ES-I3 (cell line): Measurements from ENCODE around the gene PPFIA4.

Experiments
- H3K36me3 ChIP-seq: 2 replicates; pipeline ENCODE4 v1.6.1; 2013; ENCODE audit warnings: mild to moderate bottlenecking, low read length, control low read depth, moderate library complexity; ENCODE audit not compliant: insufficient read depth
- H3K4me1 ChIP-seq: 2 replicates; pipeline ENCODE4 v1.6.1; 2013; ENCODE audit warnings: mild to moderate bottlenecking, control low read depth, low read length; ENCODE audit not compliant: insufficient read depth
- H3K9ac ChIP-seq: 2 replicates; pipeline ENCODE4 v1.6.1; 2013; ENCODE audit warnings: low read depth, mild to moderate bottlenecking, low read length, moderate library complexity
- H3K9me3 ChIP-seq: 2 replicates; pipeline ENCODE4 v1.6.1; 2013; ENCODE audit warnings: mild to moderate bottlenecking, low read length, moderate library complexity; ENCODE audit not compliant: control insufficient read depth, insufficient read depth

The PPFIA4 gene

GRCh38 chr1:203082571-203083462 is 56.5 kb downstream of the PPFIA4 start:
- Histone ChIP-seq H3K9me3 (no peaks in the 10 kb centered on the region), H3K9ac (no peak overlapping the region), H3K36me3 (no peaks in the 10 kb centered on the region), H3K4me1 (peaks cover 9% of the 10 kb centered on the region)

- Histone ChIP-seq H3K9me3 (no peaks in the 10 kb centered on the region), H3K4me1 (peaks cover 9% of the 10 kb centered on the region), H3K9ac (no peak overlapping the region), H3K36me3 (no peaks in the 10 kb centered on the region)
Measured at GRCh38 chr1:203083463-203083921, 57.2 kb downstream of the PPFIA4 start.

DNA sequence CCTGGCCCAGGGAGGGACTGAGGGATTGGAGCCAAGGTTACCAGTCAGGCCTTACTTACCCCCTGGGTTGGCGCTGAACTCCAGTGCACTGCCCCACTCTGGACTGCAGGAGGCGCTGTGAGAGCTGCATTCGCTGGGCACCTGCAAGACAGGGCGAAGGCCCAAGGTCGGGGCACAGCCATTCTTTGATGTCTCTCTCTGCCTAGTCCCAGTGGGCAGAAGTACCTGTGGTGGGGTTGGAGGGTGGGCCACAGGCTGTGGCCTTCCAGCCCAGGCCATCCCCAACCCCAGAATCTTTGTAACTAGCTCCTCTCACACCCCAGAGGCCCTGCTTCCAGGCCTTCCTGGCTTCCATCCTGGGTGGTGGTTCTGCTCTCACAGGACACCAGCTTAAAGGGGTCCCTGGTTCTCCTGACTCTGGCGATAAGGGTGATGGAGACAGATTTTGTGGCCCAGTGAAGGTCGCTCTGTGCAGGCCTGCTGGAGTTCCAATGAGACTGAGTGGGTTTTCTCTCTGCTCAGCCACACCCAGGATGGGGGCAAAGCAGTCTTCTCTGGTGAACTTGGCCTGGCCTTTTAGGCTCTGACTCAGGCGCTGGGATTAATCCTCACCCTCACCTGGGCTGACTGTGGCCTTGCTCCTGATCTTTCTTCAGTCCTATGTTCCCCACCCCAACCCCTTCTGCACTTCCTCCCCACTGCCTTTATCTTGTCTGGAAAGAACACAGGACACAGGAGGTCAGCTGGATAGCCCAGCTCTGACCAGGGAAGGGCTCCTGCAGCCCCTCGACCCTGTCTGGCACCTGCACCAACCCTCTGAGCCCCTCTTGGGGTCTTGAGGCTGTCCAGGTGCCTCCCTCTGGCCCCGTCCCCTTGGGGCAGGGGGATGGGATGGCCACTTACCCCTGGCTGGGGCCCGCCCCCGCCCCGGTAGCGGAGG is 58.6 kb downstream of the PPFIA4 start:
- Histone ChIP-seq H3K36me3 (no peaks in the 10 kb centered on the region), H3K9ac (no peak overlapping the region), H3K9me3 (no peaks in the 10 kb centered on the region), H3K4me1 (peaks cover 9% of the 10 kb centered on the region)

GRCh38 chr1:203085528-203086406 is 59.5 kb downstream of the PPFIA4 start, which contains the start of gene MYOG:
MYOG (minus strand) TSS chr1:203086012; CDS start chr1:203085961, 51 bp downstream.
- Histone ChIP-seq H3K4me1 (peaks cover 9% of the 10 kb centered on the region), H3K9me3 (no peaks in the 10 kb centered on the region), H3K9ac (no peak within 1 kb of the TSS), H3K36me3 (no peaks in the 10 kb centered on the region)

DNA sequence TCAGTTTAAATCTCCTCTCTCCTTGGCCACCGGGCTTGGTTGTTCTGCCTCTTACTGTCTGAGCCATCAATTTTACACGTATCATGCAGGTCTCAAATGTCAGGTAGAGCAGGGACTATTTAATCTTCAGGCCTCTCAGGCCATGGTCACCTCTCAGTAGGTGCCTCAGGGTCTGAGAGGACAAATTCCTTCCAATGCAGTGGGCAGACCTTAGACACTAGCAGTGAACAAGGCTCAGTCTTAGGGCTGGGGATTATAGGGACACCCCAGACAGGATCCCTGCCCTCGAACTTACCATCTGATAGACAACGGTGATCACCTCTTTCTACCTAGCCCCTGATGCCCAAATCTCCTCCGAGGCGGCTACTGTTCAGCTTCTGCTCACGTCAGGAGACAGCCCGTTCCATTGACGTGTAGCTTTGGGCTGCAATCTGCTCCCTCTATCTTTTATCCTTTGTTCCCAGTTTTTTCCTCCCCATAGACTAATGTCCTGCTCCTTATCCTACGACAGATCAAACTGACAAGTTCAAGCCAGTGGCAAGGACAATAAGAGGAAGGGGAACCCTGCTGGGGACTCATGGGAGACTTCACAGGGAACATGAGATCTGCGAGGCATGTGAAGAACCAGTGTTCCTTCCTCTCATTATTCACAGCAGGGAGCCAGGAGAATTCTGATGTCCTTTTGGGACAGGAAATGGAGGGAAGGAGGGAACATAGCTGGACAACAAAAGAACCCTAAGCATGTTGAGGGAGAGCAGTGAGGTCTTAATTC is 60.9 kb downstream of the PPFIA4 start:
- H3K4me1 ChIP-seq = peaks cover 7% of the 10 kb centered on the region
- no peaks in the 10 kb centered on the region for H3K9me3 ChIP-seq
- H3K36me3 ChIP-seq = no peaks in the 10 kb centered on the region
- no peak overlapping the region for H3K9ac ChIP-seq

- H3K9me3 ChIP-seq = no peaks in the 10 kb centered on the region
- no peak overlapping the region for H3K9ac ChIP-seq
- H3K4me1 ChIP-seq = no peaks in the 10 kb centered on the region
- no peaks in the 10 kb centered on the region; the same call in 1 of the 2 replicates for H3K36me3 ChIP-seq
Measured at GRCh38 chr1:203088441-203088840, 62.1 kb downstream of the PPFIA4 start.

GRCh38 chr1:203089001-203089650 is 62.8 kb downstream of the PPFIA4 start:
- no peak overlapping the region for H3K9ac ChIP-seq
- H3K9me3 ChIP-seq = 0 out of 2 replicates have a peak, but pooled peaks cover 5% of the 10 kb centered on the region
- no peaks in the 10 kb centered on the region; the same call in 1 of the 2 replicates for H3K36me3 ChIP-seq
- H3K4me1 ChIP-seq = no peaks in the 10 kb centered on the region

GRCh38 chr1:203089651-203090045 is 63.4 kb downstream of the PPFIA4 start:
- H3K9me3 ChIP-seq = peaks cover 7% of the 10 kb centered on the region; the same call in 1 of the 2 replicates

GRCh38 chr1:203090421-203091198 is 64.3 kb downstream of the PPFIA4 start:
- no peaks in the 10 kb centered on the region; the same call in 1 of the 2 replicates for H3K36me3 ChIP-seq
- no peak overlapping the region for H3K9ac ChIP-seq
- no peaks in the 10 kb centered on the region for H3K4me1 ChIP-seq
- H3K9me3 ChIP-seq = peaks cover 13% of the 10 kb centered on the region; the same call in 1 of the 2 replicates

More at GRCh38 chr1:203089651-203090045, 63.4 kb downstream of the PPFIA4 start:
- H3K4me1 ChIP-seq = no peaks in the 10 kb centered on the region
- no peak overlapping the region for H3K9ac ChIP-seq
- no peaks in the 10 kb centered on the region; the same call in 1 of the 2 replicates for H3K36me3 ChIP-seq

DNA sequence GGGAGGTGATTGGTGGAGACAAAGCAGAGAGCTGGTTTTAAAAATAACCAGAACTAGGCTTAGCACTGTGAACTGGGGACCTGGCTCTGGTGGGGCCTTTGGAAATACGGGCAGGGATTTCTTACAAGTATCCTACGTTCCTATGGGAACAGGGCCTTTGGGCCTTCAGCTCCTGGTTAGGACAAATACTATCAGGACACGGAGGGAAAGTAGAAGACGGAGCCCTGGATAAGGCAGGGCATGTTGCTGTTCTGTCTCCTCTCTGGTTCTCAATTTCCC is 64.8 kb downstream of the PPFIA4 start:
- Histone ChIP-seq H3K4me1 (no peaks in the 10 kb centered on the region), H3K36me3 (no peaks in the 10 kb centered on the region; the same call in 1 of the 2 replicates), H3K9ac (no peak overlapping the region), H3K9me3 (peaks cover 13% of the 10 kb centered on the region; the same call in 1 of the 2 replicates)

- Histone ChIP-seq H3K9me3 (peaks cover 13% of the 10 kb centered on the region; the same call in 1 of the 2 replicates), H3K9ac (no peak overlapping the region), H3K4me1 (no peaks in the 10 kb centered on the region), H3K36me3 (no peaks in the 10 kb centered on the region; the same call in 1 of the 2 replicates)
Measured at GRCh38 chr1:203091761-203092330, 65.6 kb downstream of the PPFIA4 start.
